Epithelial cell of prostate (primary cell): ENCODE measurements around the gene KANK2.

Experiments
- DNase-seq: peaks from one replicate; pipeline ENCODE4 v3.0.0-alpha.2; 2011; ENCODE audit warnings: low read depth, low spot score
- H3K27ac ChIP-seq: fragments of 450-650 bp; 2 replicates; pipeline ENCODE4 v1.5.1; 2017; ENCODE audit warnings: mild to moderate bottlenecking

The KANK2 gene

DNA sequence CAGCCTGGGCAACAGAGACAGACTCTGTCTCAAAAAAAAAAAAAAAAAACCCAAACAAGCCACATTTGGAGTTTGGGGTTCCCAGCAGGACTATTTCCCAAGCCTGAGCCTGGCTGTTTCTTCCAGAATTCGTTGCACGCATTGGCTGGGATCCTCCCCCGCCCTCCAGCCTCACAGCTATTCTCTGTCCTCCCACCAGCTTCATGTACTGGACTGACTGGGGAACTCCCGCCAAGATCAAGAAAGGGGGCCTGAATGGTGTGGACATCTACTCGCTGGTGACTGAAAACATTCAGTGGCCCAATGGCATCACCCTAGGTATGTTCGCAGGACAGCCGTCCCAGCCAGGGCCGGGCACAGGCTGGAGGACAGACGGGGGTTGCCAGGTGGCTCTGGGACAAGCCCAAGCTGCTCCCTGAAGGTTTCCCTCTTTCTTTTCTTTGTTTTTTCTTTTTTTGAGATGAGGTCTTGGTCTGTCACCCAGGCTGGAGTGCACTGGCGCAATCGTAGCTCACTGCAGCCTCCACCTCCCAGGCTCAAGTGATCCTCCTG is 81.4 kb downstream of the KANK2 start:
- no peak for DNase-seq

DNA sequence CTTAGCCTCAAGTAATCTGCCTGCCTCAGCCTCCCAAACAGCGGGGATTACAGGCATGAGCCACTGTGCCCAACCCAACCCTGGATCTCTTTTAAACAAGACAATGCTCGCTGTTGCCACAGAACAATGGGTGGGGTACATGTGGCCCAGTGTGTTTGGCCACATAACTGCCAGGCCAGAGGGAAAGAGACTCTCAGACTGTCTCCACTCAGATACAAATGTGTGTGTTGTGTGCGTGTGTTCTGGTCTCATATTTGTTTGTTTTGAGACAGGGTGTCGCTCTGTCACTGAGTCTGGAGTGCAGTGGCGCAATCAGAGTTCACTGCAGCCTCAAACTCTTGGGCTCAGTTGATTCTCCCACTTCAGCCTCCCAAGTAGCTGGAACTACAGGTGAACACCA is 82.3 kb downstream of the KANK2 start:
- no peak overlapping the region for H3K27ac ChIP-seq
- DNase-seq: no peak

More for the DNA sequence above, 81.4 kb downstream of the KANK2 start:
- no peak overlapping the region for H3K27ac ChIP-seq
